Measurements from ENCODE around the gene BLVRA.
"Not testable (repeated sequence)": the region's sequence is repeated elsewhere in the genome, so short reads cannot be mapped to it uniquely, and the experiment has no call there.

BLVRA gene

GRCh38 chr7:43769791-43770465, 11.4 kb downstream of the BLVRA start:
- no peak for DNase-seq

- DNase-seq, result no peak
These were observed 12.6 kb downstream of the BLVRA start for GRCh38 chr7:43771128-43771527.

- DNase-seq, result no peak
These were observed 13.1 kb downstream of the BLVRA start for GRCh38 chr7:43771573-43771972.

- not testable (repeated sequence) for DNase-seq
These were observed 14.8 kb downstream of the BLVRA start for GRCh38 chr7:43773268-43773667.

- not testable (repeated sequence) for DNase-seq
These were observed 16.8 kb downstream of the BLVRA start for GRCh38 chr7:43775255-43775654.

- not testable (repeated sequence) for DNase-seq
These were observed 20.0 kb downstream of the BLVRA start for GRCh38 chr7:43778293-43779044.

- DNase-seq, result no peak
These were observed 20.7 kb downstream of the BLVRA start for GRCh38 chr7:43779045-43779812.

GRCh38 chr7:43781726-43782607, 23.5 kb downstream of the BLVRA start:
- DNase-seq, result no peak

GRCh38 chr7:43782768-43783555, 24.5 kb downstream of the BLVRA start:
- no peak for DNase-seq

- DNase-seq, result no peak
These were observed 25.6 kb downstream of the BLVRA start for GRCh38 chr7:43784030-43784584.

- not testable (repeated sequence) for DNase-seq
These were observed 26.2 kb downstream of the BLVRA start for GRCh38 chr7:43784585-43785087.

GRCh38 chr7:43785420-43785819, 26.9 kb downstream of the BLVRA start:
- no peak for DNase-seq

GRCh38 chr7:43787771-43788170, 29.3 kb downstream of the BLVRA start:
- DNase-seq, result no peak

- DNase-seq, result no peak
These were observed 31.5 kb downstream of the BLVRA start for GRCh38 chr7:43790006-43790405.

- DNase-seq, result no peak
These were observed 32.4 kb downstream of the BLVRA start for GRCh38 chr7:43790834-43791233.

- DNase-seq, result no peak
These were observed 33.2 kb downstream of the BLVRA start for GRCh38 chr7:43791665-43792064.

- DNase-seq, result no peak
These were observed 34.1 kb downstream of the BLVRA start for GRCh38 chr7:43792471-43793150.

- DNase-seq, result no peak
These were observed 41.1 kb downstream of the BLVRA start for GRCh38 chr7:43799605-43800004.

- DNase-seq, result no peak
These were observed 45.4 kb downstream of the BLVRA start for GRCh38 chr7:43803865-43804264.

- DNase-seq, result no peak
These were observed 49.9 kb downstream of the BLVRA start for GRCh38 chr7:43808410-43808809.
